Mesenteric fat pad (tissue), 1 donor: ENCODE data around the gene FOXO3. TPM values are rescaled to one million over a fixed set of nuclear protein-coding genes. Genes with fewer than 3 reads are reported as not detected.
"Not testable (repeated sequence)": the region's sequence is repeated elsewhere in the genome, so short reads cannot be mapped to it uniquely, and the experiment has no call there.

Experiments used
- DNase-seq: peaks from one replicate; pipeline ENCODE4 v3.0.0-alpha.2; 2020; ENCODE audit warnings: low spot score
- long read RNA-seq: library from polyadenylated mRNA; unstranded; transcript quantifications from one replicate; pipeline ENCODE4 v2.0.0, GENCODE V29; 2020
- total RNA-seq: library from RNA; stranded (reverse); fragmentation: NEBNext Ultra II Directional; extraction: Animal tissue kit (Norgen Biotek cat#: 25700); gene quantifications from one replicate; pipeline ENCODE4 v1.2.1, GENCODE V29; 2021
- donor health status: DM: yes; HTN: yes; CAD: no.

Gene FOXO3
- total RNA-seq = 94.0 TPM
- long read RNA-seq, full-length matches to known transcripts = 20 of 193 reads
- long read RNA-seq, partial matches to known transcripts = 81 of 193 reads
- long read RNA-seq, other reads (novel, unspliced or antisense) = 92 of 193 reads

DNA sequence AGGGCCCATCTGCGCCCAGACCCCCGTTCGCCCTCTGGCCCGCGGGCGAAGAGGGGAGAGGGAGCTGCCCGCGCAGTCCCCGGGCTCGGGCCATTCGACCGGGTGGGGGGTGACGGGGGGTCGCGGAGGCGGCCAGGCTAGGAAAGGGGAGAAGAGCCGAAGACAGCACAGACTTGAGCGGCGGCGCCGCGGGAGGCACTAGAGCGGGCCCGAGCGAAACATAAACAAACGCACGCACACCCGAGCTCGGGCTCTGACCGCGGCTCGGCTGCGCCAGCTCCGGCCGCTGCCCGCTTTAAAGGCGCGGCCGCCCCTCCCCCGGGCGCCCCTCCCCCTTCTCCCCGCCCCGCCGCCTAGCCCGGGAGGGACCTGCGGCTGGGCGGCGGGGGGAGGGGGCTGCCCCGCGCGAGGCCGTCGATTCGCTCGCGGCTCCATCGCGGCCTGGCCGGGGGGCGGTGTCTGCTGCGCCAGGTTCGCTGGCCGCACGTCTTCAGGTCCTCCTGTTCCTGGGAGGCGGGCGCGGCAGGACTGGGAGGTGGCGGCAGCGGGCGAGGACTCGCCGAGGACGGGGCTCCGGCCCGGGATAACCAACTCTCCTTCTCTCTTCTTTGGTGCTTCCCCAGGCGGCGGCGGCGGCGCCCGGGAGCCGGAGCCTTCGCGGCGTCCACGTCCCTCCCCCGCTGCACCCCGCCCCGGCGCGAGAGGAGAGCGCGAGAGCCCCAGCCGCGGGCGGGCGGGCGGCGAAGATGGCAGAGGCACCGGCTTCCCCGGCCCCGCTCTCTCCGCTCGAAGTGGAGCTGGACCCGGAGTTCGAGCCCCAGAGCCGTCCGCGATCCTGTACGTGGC lies at the start of gene FOXO3:
Gene FOXO3 (plus strand): TSS at position 455 of the 846 bp plus-strand sequence. CDS start 292 bp downstream, at position 747.
- DNase-seq = peak; percentile 97

DNA sequence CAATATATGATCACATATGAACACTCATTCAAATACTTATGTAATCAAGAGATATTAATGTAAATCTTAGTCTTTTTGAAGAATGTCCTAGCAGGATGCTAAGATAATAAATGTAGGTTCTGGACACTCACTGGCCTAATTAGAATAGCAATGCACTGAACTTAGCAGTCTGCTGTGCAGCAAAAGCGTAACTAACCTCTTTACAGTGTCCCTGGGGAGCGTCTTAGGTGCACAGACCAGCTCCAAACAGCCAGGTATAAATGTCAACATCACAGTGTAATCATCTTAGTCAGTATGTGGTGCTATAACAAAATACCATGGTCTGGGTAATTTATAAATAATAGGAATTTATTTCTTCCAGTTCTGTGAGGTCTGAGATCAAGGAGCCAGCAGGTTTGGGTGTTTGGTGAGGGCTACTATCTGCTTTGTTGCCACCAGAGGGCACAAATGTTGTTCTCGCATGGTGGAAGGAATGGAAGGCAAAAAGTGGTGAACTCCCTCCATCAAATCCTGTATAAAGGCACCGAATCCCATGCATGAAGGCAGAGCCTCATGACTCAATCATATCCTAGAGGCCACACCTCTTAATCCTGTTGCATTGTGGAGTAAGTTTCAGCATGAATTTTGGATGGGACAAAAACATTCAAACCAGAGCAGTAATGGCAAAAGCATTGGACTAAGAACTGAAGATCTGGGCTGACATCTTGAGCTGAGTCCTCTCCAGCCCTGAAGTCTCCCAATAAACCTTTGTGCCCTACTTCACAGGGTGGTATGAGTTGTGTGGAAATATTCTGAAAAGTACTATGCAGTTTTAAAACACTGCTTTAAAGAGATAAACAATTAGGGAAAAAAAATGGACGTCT lies 41.8 kb upstream of the FOXO3 start:
- DNase-seq = no peak

- DNase-seq = no peak
Measured at GRCh38 chr6:108521616-108522107, 39.1 kb upstream of the FOXO3 start.

GRCh38 chr6:108523697-108524096 lies 37.0 kb upstream of the FOXO3 start:
- DNase-seq = no peak

DNA sequence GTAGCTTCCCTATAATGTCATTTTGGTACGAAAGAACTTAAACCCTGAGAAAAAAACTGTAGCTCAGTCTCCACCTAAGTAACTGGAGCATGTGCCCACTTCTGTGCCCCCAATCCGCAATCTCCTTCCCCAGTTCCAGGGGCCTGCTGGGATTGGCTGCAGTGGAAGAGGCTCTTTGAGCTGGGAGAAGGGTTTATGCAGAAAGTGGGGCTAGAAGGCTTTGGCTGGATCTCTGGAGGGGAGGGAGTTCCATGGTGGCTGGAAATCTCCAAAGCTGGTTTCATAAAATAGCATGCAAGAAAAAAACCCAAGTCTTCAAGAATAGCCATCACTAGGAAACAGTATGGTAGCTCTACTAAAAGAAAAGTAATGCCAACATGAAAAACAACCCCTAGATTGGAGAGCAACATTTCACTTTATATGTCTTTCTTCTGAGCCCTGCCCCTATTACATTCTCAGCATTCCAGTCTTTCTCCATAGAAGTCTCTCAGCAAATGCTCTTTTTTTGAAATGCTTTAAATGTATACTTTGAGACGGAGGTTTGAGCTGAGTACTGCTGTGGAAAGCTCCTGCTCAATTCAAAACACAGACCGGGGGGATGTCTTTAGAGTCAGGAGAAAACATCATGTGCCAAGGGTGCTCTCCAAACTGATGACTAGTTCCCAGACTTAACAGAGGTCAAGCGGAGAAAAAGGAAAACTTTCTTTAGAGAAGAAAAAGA lies 36.0 kb upstream of the FOXO3 start:
- DNase-seq = no peak

GRCh38 chr6:108526739-108527174 lies 34.0 kb upstream of the FOXO3 start:
- no peak for DNase-seq

GRCh38 chr6:108528878-108529277 lies 31.8 kb upstream of the FOXO3 start:
- DNase-seq = no peak

GRCh38 chr6:108531332-108531731 lies 29.4 kb upstream of the FOXO3 start:
- DNase-seq = no peak

DNA sequence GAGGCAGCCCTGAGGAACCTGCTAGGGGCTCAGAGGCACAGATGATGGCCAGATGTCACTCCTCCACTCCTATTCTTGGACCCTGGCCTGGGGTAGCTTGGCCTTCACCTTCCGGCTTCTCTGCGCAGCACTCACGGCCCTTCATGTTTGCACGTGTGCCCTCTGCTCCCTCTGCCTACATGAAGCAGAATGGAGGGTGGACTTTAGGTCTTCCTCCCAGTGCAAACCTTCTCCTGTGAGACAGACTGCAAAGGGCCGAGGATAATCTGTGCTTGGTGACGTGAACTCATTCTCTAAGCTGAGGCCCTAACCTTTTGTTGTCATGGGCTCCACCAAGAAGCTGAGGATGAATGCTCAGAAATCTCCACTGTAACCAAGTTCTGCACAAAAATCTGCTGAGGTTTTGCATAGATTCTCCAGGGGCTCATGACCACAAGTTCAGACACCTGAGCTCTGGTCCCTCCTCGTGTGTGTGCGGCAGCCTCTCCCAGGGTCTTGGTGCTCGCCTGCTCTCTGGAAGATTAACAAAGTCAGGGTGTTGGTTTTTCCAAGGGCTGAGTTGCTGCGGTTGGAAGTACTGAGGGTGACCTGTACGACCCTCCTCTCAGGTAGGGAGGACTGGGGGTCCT lies 25.5 kb upstream of the FOXO3 start:
- no peak for DNase-seq

DNA sequence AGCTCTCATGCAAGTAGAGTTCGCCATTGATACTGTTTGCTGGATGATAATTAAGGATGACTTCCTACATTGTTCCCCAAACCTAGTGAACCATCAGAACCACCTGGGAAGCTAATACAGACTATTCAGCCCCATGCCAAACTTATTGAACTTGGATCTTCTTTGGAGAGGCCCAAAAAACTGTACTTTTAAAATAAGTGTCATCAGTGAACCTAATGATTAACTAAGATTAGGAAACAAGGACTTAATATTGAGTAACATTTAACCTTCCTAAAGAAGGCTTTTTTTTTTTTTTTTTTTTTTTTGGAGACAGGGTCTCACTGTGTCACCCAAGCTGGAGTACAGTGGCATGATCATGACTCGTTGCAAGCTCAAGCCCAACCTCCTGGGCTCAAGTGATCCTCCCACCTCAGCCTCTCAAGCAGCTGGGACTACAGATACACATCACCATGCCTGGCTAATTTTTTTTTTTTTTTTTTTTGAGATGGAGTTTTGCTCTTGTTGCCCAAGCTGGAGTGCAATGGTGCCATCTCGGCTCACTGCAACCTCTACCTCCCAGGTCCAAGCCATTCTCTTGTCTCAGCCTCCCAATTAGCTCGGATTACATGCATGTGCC lies 24.7 kb upstream of the FOXO3 start:
- not testable (repeated sequence) for DNase-seq

DNA sequence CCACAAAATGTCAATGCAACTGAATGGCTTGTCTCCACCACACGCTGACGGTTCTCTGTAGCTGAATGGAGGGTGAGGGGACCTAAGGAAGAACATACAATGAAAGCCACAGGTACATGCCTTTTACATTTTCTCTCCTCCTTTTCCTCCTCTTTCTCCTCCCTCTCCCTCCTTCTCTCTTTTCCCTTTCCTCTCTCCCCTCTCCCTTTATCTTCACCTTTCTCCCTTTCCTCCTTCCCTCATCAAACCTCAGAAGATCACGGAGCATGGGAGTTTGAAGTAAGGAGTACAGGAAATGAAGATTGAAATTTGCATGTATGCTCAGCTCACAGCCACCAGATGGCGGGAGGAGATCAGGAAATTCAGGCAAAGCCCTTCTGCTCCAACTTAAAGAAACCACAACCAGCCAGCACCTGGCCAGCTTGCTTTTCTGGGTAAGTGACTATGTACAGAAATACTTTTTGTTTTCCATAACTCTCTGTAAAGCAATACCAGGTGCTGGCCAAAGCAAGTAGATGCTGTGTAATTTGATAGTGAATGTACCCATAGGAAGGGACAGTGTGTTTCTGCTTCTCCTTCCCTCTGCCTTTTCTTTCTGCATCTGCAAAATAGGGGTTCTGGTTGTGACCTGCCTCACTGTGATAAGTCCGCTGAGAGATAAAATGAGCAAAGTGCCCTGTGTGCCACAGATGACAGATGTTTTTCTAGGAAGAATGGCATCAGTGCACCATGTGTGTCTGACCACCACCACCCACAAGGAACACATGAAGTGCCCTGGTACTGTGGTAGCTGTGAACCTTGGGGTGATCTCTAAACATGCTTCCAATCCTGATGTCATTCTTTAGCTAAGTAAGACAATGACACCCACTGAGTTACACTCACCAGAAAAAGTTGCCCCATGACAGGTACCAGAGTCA lies 18.6 kb upstream of the FOXO3 start:
- no peak for DNase-seq

GRCh38 chr6:108543175-108543940 lies 17.4 kb upstream of the FOXO3 start:
- no peak for DNase-seq

- no peak for DNase-seq
Measured at GRCh38 chr6:108544606-108545005, 16.1 kb upstream of the FOXO3 start.

DNA sequence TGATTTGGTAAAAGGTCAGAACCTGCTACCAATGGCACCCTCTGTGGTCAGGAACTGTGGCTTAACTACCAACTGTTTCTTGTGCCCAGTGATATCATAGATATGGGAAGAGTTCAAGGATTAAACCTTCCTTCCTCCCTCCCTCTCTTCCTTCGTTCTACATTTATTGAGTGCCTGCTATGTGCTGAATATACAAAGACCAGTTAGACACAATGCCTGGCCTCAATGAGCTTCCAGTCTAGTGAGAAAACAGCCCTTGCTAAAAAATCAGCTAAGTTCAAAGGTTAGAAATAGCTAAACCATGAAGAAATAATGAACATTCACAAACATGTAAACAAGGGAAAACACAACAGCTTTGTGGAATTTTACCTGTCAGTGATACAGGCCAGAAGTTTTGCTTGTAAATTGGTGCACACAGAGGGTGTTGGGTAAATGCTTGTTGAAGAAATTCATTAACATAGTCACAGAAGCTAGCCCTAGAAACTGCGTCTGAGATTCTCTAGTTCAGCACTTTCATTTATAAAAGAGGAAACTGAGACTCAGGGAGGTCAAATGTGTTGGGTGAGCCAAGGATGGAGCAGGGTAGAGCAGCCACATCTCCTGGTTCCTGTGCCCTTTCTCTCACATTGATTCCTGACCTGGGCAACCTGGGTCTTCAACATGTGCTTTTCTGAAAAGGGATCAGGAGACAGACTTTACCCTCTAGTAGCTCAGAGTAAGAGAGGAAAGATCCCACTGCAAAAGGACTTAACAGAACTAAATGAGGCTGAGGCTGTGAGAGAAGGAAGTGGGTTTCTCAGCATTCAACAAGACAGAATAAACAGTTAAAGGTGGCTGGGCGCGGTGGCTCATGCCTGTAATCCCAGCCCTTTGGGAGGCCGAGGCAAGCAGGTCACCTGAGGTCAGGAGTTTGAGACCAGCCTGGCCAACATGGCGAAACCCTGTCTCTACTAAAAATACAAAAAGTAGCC lies 14.4 kb upstream of the FOXO3 start:
- DNase-seq = no peak

- DNase-seq = no peak
Measured at GRCh38 chr6:108549241-108549640, 11.5 kb upstream of the FOXO3 start.

DNA sequence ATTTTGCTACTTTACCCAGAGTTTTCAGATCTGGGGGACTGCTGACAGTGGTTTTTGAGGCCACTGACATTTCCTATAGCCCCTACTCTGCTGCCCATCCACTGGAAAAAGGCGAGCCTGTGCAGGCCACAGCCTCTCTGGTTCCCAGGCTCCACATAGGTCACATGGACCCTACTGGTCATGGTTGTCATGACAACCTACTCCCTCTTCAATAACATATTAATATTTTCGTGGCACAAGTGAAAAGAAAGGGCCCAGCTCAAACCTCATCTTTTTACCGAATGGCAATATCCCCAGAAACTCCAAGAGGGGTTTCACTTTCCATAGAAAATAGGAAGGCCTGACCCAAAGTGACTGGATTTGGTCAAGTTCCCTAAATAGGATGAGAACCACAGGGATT lies 11.0 kb upstream of the FOXO3 start:
- no peak for DNase-seq

GRCh38 chr6:108550256-108550655 lies 10.5 kb upstream of the FOXO3 start:
- no peak for DNase-seq
